Right cardiac atrium (tissue), 5 donors: Measurements from ENCODE around the gene JAKMIP2. TPM values are rescaled to one million over a fixed set of nuclear protein-coding genes. Genes with fewer than 3 reads are reported as not detected.

Source experiments
- ATAC-seq, 2 donors: fragments of 200-7000 bp; cut with Tn5 transposase; one replicate each; pipeline versions ENCODE4 v1.8.0 to v1.9.1; 2020; ENCODE audit warnings: moderate library complexity in 2 of 2, mild to moderate bottlenecking in 1 of 2
- DNase-seq, 3 donors: peaks; one replicate each; pipeline ENCODE4 v3.0.0-alpha.2; 2020
- H3K27ac ChIP-seq: one replicate; pipeline ENCODE4 v1.5.1; 2013; ENCODE audit warnings: mild to moderate bottlenecking, low read length, control low read depth, moderate library complexity
- H3K27me3 ChIP-seq: one replicate; pipeline ENCODE4 v1.6.1; 2013; ENCODE audit not compliant: control insufficient read depth, insufficient read depth
- H3K4me1 ChIP-seq: one replicate; pipeline ENCODE4 v1.6.1; 2013; ENCODE audit warnings: low read length; ENCODE audit not compliant: control insufficient read depth, insufficient read depth
- H3K4me3 ChIP-seq: one replicate; pipeline ENCODE4 v1.5.1; 2013; ENCODE audit warnings: low read length, control low read depth
- H3K9me3 ChIP-seq: one replicate; pipeline ENCODE4 v1.6.1; 2013; ENCODE audit warnings: low read length; ENCODE audit not compliant: control insufficient read depth
- WGBS: extraction: QIAGEN DNeasy Blood & Tissue Kit; methylation state at CpG from one replicate; pipeline ENCODE4 v1.1.7; 2013; 5-methylcytosine and 5-hydroxymethylcytosine counted together
- intact Hi-C, 4 donors: fragments of 100-400 bp; cut with DNase I; formaldehyde crosslinking; loops; one replicate each; pipeline versions ENCODE4 v1.11.0 to v1.14.0; 2022 to 2023
- polyA plus RNA-seq: library from polyadenylated mRNA; stranded (reverse); fragments of 200-250 nt; gene quantifications from one replicate; pipeline ENCODE4 v1.2.3, GENCODE V29; 2013
- total RNA-seq, 4 donors: library from RNA; stranded (reverse); fragmentation: NEBNext Ultra II Directional; extraction: Animal tissue kit (Norgen Biotek cat#: 25700); gene quantifications; one replicate each; pipeline ENCODE4 v1.2.1, GENCODE V29; 2021
- donor health status: healthy with polysubstance abuse.
- donor health status: DM: no; HTN: yes; CAD: no.
- donor health status: DM: no; HTN: no; CAD: no.
- donor health status: DM: no; HTN: yes; CAD: no; lungs with severe emphysema.
- donor health status: DM: yes; HTN: yes; CAD: no.

The JAKMIP2 gene
- total and polyA plus RNA-seq, 5 donors = 0.32 to 1.3 (median 0.88) TPM

GRCh38 chr5:147788023-147788422, 5.5 kb upstream of the JAKMIP2 start:
- DNase-seq (no peak), ATAC-seq (peak in 1 of 2 donors; percentile 33)
- H3K4me1 ChIP-seq = no peaks in the 10 kb centered on the region
- intact Hi-C loops = no loop called here
- no peaks in the 10 kb centered on the region for H3K27me3 ChIP-seq
- no peak overlapping the region for H3K4me3 ChIP-seq
- no peaks in the 10 kb centered on the region for H3K9me3 ChIP-seq
- no peak overlapping the region for H3K27ac ChIP-seq

GRCh38 chr5:147786142-147786541, 3.6 kb upstream of the JAKMIP2 start:
- intact Hi-C loops = no loop called here
- Histone ChIP-seq H3K4me1 (no peaks in the 10 kb centered on the region), H3K27ac (no peak overlapping the region), H3K27me3 (no peaks in the 10 kb centered on the region), H3K9me3 (no peaks in the 10 kb centered on the region), H3K4me3 (no peak overlapping the region)
- WGBS = 64% methylated on average over 2 of the region's 2 CpGs
- no peak for ATAC-seq
- DNase-seq = no peak

GRCh38 chr5:147784146-147784987, 1.8 kb upstream of the JAKMIP2 start:
- Histone ChIP-seq H3K27me3 (no peaks in the 10 kb centered on the region), H3K9me3 (no peaks in the 10 kb centered on the region)

GRCh38 chr5:147780924-147781573, 1.5 kb downstream of the JAKMIP2 start:
- 80% methylated on average over 5 of the region's 5 CpGs for WGBS

More at GRCh38 chr5:147784146-147784987, 1.8 kb upstream of the JAKMIP2 start:
- H3K27ac ChIP-seq = no peak overlapping the region
- ATAC-seq = no peak
- intact Hi-C loops = no loop called here
- WGBS = 51% methylated on average over 8 of the region's 8 CpGs
- no peaks in the 10 kb centered on the region for H3K4me1 ChIP-seq
- no peak for DNase-seq
- H3K4me3 ChIP-seq = no peak overlapping the region

GRCh38 chr5:147779694-147780093, 2.8 kb downstream of the JAKMIP2 start:
- no peak overlapping the region for H3K4me3 ChIP-seq
- no peaks in the 10 kb centered on the region for H3K9me3 ChIP-seq
- H3K27me3 ChIP-seq = no peaks in the 10 kb centered on the region
- WGBS = 74% methylated on average over 1 of the region's 1 CpG
- H3K4me1 ChIP-seq = no peaks in the 10 kb centered on the region
- ATAC-seq (no peak), DNase-seq (no peak)
- intact Hi-C loops = no loop called here
- H3K27ac ChIP-seq = no peak overlapping the region

More at GRCh38 chr5:147780924-147781573, 1.5 kb downstream of the JAKMIP2 start:
- H3K4me1 ChIP-seq = no peaks in the 10 kb centered on the region
- no peaks in the 10 kb centered on the region for H3K27me3 ChIP-seq
- no peak overlapping the region for H3K27ac ChIP-seq
- no peaks in the 10 kb centered on the region for H3K9me3 ChIP-seq
- intact Hi-C loops = no loop called here
- no peak overlapping the region for H3K4me3 ChIP-seq
- DNase-seq (no peak), ATAC-seq (no peak)

- H3K9me3 ChIP-seq = no peaks in the 10 kb centered on the region
- H3K4me3 ChIP-seq = no peak overlapping the region
- WGBS = 86% methylated on average over 4 of the region's 4 CpGs
- no peak for ATAC-seq
- no peaks in the 10 kb centered on the region for H3K4me1 ChIP-seq
- DNase-seq = no peak
- intact Hi-C loops = no loop called here
- no peaks in the 10 kb centered on the region for H3K27me3 ChIP-seq
- no peak overlapping the region for H3K27ac ChIP-seq
These were observed 5.5 kb downstream of the JAKMIP2 start for GRCh38 chr5:147776989-147777388.

- WGBS = 93% methylated on average over 2 of the region's 2 CpGs
- H3K27ac ChIP-seq = no peak overlapping the region
- H3K9me3 ChIP-seq = no peaks in the 10 kb centered on the region
- no peaks in the 10 kb centered on the region for H3K27me3 ChIP-seq
- no peaks in the 10 kb centered on the region for H3K4me1 ChIP-seq
- DNase-seq (no peak), ATAC-seq (no peak)
- intact Hi-C loops = no loop called here
- no peak overlapping the region for H3K4me3 ChIP-seq
These were observed 8.9 kb downstream of the JAKMIP2 start for GRCh38 chr5:147773587-147773986.

GRCh38 chr5:147773139-147773538, 9.4 kb downstream of the JAKMIP2 start:
- no peak overlapping the region for H3K4me3 ChIP-seq
- DNase-seq = no peak
- no peak for ATAC-seq
- no peaks in the 10 kb centered on the region for H3K27me3 ChIP-seq
- H3K27ac ChIP-seq = no peak overlapping the region
- WGBS = 85% methylated on average over 6 of the region's 6 CpGs
- intact Hi-C loops = no loop called here
- H3K4me1 ChIP-seq = no peaks in the 10 kb centered on the region
- H3K9me3 ChIP-seq = no peaks in the 10 kb centered on the region

- intact Hi-C loops = no loop called here
- ATAC-seq (no peak), DNase-seq (no peak)
- Histone ChIP-seq H3K4me1 (no peaks in the 10 kb centered on the region), H3K27ac (no peak overlapping the region), H3K9me3 (no peaks in the 10 kb centered on the region), H3K4me3 (no peak overlapping the region), H3K27me3 (no peaks in the 10 kb centered on the region)
- 96% methylated on average over 4 of the region's 4 CpGs for WGBS
These were observed 15.5 kb downstream of the JAKMIP2 start for GRCh38 chr5:147767048-147767447.

- H3K4me3 ChIP-seq = no peak overlapping the region
- DNase-seq (no peak), ATAC-seq (no peak)
- WGBS = 76% methylated on average over 4 of the region's 4 CpGs
- H3K4me1 ChIP-seq = no peaks in the 10 kb centered on the region
- no peaks in the 10 kb centered on the region for H3K9me3 ChIP-seq
- no peak overlapping the region for H3K27ac ChIP-seq
- no peaks in the 10 kb centered on the region for H3K27me3 ChIP-seq
- intact Hi-C loops = no loop called here
These were observed 18.6 kb downstream of the JAKMIP2 start for GRCh38 chr5:147763791-147764525.
